Purkinje cell (primary cell): ENCODE data around the gene KRT75. TPM values are rescaled to one million over a fixed set of nuclear protein-coding genes. Genes with fewer than 3 reads are reported as not detected.

Experiments
- polyA plus RNA-seq: library from polyadenylated mRNA; unstranded; fragments of >200 nt; fragmentation: Nextera tagmentation; gene quantifications from 2 replicates; pipeline ENCODE4 v1.2.1, GENCODE V29; 2014

KRT75 gene
- polyA plus RNA-seq, result not detected in 2 replicates

DNA sequence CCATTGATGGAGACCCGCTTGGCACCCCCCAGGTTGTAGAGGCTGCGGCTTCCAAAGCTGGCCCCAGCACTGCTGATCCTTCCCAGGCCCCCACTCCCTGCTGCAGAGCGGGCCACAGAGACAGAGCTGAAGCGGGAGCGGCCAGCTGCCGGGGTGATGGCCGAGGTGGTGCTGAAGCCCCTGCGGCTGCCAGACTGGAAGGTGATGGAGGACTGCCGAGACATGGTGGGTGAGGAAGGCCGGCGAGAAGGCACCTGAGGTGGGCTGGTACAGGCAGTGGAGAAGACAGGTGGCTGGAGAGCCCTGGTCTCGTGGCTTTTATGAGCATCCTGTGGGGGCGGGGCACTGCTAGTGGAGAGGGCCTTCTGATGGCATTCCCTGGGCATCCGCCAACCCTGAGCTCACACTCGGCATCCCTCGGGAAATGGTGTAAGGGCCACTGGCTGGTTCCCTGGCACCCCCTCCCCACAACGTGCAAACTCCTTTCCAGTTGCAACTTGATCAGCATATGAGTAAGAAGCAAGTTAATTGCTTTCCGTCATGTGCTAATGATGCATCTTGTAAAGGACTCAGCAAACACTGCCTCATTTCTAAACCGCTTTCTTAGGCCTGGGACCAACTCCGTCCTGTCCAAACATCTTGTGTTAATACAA, at the start of gene KRT75:
KRT75 (minus strand) TSS at position 291 of the 653 bp plus-strand sequence; CDS start at position 224, 67 bp downstream.

DNA sequence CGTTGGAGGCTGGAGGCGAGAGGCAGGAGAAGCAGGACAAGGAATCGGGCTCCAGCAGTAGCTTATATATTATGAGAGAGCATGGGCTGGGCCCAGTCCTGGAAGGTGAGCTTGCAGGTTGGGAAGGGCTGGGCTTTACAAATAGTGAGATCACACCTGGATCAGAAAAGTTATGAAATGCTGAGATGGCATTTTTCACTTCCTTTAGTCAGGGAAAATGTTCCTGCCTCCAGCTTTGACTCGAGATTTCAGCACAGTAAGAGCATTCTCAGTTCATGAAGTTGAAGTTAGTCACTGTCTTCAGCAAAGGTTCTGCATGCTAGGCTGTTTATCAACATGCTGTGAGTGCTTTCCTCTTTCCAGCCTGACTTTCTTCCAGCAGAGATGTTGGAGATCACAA, 39.6 kb upstream of the KRT75 start, which contains the start of gene KRT6C:
KRT6C (minus strand) TSS at position 38 of the 400 bp plus-strand sequence. CDS start 68 bp downstream, outside the sequence.

DNA sequence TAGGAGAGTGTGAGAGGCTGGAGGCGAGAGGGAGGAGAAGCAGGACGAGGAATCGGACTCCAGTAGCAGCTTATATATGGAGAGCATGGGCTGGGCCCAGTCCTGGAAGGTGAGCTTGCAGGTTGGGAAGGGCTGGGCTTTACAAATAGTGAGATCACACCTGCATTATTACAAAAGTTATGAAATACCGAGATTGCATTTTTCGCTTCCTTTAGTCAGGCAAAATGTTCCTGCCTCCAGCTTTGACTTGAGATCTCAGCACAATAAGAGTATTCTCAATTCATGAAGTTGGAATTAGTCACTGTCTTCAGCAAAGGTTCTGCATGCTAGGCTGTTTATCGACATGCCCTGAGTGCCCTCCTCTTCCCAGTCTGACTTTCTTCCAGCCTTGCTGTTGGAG, 17.9 kb upstream of the KRT75 start, which contains the start of gene KRT6B:
KRT6B (minus strand) TSS at position 46 of the 400 bp plus-strand sequence. CDS start 68 bp downstream, outside the sequence.

DNA sequence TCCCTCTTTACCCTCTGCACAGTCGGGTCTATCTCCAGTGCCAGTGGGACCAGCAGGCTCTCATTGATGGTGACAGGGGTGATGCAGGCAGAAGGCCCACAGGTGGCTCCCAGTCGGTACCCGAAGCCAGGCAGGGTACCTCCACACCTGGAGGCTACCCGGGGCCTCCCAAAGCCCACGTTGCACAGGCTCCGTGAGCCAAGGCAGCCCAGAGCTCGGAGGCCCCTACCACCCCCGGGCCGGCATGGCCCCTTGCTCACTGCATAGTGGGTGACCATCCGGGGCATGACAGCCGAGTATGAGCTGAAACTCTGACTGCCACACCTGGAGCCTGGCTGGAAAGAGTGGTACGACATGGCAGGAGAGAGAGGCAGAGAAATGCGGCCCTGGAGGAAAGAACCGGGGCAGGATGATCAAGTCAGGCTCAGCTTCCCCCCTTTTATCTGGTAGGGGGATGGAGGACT, 28.2 kb downstream of the KRT75 start, which contains the start of gene KRT82:
KRT82 (minus strand) TSS at position 414 of the 464 bp plus-strand sequence; CDS start at position 356, 58 bp downstream.

DNA sequence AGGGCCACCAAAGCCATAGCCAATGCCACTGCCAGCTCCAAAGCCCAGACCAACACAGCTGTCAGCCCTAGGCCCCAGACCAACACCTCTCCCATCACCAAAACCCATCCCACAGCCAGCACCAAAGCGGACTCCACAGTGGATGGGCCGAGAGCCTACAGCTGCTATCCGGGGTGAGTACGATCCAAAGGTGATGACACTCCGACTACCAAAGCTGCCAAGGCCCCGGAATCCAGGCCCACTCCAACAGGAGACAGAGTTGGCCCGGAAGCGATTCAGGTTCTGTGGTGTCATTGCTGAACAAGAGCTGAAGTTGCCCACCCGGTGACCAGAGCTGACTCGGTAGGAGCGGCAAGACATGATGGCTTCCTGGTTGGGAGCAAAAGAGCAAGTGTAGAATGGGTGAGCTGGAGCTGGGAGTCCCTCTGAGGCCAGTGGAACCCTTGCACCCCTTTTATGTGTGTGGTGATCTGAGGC, 48.9 kb downstream of the KRT75 start, which contains the start of gene KRT84:
KRT84 (minus strand) TSS at position 427 of the 477 bp plus-strand sequence; CDS start at position 360, 67 bp downstream.

Other genes starting within 250 kb of the KRT75 start
- not detected in 2 replicates for gene KRT80, start 242.4 kb downstream of the KRT75 start, polyA plus RNA-seq
- not detected in 2 replicates for gene KRT7, start 201.1 kb downstream of the KRT75 start, polyA plus RNA-seq
- gene KRT86, start 159.7 kb downstream of the KRT75 start, polyA plus RNA-seq, result 0.19 and 0.92 TPM in 2 replicates
- not detected in 2 replicates for gene KRT81, start 142.8 kb downstream of the KRT75 start, polyA plus RNA-seq
- gene KRT83, start 113.0 kb downstream of the KRT75 start, polyA plus RNA-seq, result not detected in 2 replicates
- gene KRT85, start 66.9 kb downstream of the KRT75 start, polyA plus RNA-seq, result not detected in 2 replicates
- gene KRT84, start 48.7 kb downstream of the KRT75 start, polyA plus RNA-seq, result not detected in 2 replicates
- gene KRT82, start 28.0 kb downstream of the KRT75 start, polyA plus RNA-seq, result not detected in 2 replicates
- not detected in 2 replicates for gene KRT6B, start 17.8 kb upstream of the KRT75 start, polyA plus RNA-seq
- gene KRT6C, start 39.4 kb upstream of the KRT75 start, polyA plus RNA-seq, result not detected in 2 replicates
- gene KRT6A, start 58.9 kb upstream of the KRT75 start, polyA plus RNA-seq, result not detected in 2 replicates
- not detected in 2 replicates for gene KRT5, start 86.0 kb upstream of the KRT75 start, polyA plus RNA-seq
- gene KRT71, start 118.8 kb upstream of the KRT75 start, polyA plus RNA-seq, result not detected in 2 replicates
- gene KRT74, start 139.5 kb upstream of the KRT75 start, polyA plus RNA-seq, result 0.35 and 0.92 TPM in 2 replicates
- gene KRT72, start 167.1 kb upstream of the KRT75 start, polyA plus RNA-seq, result 2.1 and 5.0 TPM in 2 replicates
- not detected in 2 replicates for gene KRT73, start 184.2 kb upstream of the KRT75 start, polyA plus RNA-seq
- not detected in 2 replicates for gene KRT2, start 217.8 kb upstream of the KRT75 start, polyA plus RNA-seq
- not detected in 2 replicates for gene KRT1, start 246.0 kb upstream of the KRT75 start, polyA plus RNA-seq